Measurements from ENCODE around the gene SHISAL1.

SHISAL1 gene

DNA sequence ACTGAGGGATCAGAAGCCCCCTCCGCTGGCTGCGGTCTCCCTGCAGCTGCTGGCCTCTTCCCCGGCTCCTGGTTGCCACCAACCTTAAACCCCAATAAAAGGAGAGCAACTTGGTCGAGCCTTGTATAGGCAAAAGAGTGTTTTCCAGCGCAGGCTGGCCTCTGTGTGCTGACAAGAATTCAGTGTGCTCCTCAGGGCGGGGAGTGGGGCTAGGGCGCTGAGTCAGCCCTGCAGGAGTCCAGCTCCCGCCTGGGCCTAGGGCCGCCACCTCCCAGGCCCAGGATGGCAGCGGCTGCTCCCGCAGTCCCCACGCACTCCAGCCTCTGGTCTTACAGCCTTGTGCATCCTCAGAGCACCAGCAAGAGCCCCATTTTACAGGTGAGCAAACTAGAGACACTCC, at the start of gene SHISAL1:
SHISAL1 (minus strand) TSS at position 186 of the 400 bp plus-strand sequence. CDS start 12,006 bp downstream, outside the sequence.
- DNase-seq = no peak

DNA sequence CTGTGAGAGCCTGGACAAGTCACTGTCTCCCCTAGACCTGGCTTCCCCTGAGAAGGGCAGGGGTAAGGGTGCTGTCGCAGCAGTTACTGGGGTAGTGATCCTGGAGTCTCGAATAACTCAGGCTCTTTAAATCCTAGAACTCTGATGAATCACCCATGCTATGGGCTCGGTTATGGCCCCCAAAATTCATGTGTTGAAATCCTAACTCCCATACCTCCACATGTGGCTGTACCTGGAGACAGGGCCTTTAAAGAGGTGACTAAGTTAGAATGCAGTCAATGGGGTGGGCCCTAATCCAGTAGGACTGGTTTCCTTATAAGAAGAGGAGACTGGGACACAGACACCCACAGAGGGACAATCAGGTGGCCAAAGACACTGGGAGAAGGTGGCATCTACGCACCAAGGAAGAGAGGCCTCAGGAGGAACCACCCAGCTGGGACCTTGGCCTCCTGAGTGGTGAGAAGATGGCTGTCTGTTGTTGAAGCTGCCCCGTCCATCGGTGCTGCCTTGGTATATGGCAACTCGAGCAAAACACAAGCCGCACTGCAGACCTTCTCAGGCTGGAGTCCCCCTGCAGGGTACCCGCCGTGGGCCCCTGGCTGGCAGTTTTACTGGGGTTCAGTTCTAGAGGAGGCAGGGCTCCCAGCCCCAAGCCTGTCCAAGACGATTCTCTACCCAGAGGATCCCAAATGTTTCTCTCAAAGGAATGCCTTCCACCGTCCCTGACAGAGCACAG, 48.8 kb upstream of the SHISAL1 start:
- DNase-seq = no peak

DNA sequence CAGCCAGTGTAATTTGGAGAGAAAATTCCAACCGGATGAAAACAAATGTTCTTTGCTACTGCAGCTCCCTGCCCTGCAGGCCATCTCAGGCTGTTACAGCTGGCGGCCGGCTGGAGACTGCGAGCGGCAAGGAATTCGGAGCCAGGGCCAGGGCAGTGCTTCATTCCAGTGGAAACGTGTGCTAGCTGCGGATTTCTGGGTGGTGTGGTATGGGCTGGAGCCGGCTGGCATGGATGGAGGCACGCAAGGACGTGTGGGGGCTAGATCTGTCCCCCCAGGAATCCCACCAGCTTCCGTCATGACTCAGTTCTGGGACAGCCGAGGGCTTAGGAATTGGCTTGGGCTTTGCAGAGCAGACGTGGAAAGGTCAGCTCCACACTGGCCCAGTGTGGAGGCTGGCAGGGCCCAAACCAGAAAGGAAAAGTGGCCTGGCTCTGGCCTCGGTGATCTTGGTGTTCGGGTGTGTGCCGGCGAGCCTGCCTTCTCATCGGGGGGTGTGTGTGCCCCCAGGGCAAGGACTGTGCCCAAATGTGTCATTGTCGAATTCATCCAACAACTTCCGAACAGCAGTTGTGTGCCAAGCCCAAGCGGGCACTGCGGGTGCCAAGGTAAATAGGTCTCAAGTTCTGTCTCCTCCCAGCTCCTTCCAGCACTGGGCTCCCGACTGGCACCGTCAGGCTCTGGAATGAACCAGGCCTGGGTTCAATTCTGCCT, 48.1 kb upstream of the SHISAL1 start:
- DNase-seq = no peak

DNA sequence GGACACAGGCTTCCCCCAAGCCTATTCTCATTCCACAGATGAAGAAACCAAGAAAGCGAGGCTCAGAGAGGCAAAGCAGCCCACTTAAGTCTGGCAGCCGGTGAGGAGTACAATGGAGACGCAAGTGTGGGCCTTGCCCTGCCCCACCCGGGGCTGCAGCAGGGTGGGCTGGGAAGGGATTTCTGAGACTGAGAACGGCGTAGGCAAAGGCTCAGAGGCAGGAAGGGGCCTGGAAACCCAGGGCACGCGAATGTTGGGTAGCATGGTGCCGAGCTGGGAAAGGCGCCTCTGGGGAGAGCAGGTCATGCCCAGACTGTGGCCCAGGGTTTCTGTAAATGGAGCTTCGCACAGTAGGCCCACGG, 47.5 kb upstream of the SHISAL1 start:
- DNase-seq = no peak

DNA sequence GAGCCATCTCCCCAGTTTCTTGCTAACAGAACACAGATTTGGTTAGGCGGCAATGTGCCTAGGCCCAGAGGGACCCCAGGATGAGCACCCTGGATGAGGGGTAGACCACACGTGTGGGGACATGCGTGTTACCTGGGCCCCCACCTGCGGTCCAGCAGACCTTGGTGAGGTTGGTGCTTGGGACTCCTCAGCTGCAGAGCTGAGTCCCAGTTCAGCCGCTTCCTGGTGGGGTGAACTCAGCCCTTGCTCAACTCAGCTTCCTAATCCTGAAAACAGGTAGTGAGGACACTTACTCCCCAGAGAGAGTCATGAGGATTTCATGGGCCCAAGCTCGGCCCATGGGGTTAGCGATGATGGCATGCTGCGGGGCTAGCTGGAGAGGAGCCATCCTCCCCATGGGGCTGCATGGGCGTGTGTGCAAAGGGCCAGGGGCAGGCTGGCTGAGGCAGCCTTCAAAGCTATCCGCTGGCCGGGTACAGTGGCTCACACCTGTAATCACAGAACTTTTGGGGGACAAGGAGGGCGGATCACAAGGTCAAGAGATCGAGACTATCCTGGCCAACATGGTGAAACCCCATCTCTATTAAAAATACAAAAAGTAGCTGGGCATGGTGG, 46.9 kb upstream of the SHISAL1 start:
- DNase-seq = peak in 1 of 3 donors; percentile 27

DNA sequence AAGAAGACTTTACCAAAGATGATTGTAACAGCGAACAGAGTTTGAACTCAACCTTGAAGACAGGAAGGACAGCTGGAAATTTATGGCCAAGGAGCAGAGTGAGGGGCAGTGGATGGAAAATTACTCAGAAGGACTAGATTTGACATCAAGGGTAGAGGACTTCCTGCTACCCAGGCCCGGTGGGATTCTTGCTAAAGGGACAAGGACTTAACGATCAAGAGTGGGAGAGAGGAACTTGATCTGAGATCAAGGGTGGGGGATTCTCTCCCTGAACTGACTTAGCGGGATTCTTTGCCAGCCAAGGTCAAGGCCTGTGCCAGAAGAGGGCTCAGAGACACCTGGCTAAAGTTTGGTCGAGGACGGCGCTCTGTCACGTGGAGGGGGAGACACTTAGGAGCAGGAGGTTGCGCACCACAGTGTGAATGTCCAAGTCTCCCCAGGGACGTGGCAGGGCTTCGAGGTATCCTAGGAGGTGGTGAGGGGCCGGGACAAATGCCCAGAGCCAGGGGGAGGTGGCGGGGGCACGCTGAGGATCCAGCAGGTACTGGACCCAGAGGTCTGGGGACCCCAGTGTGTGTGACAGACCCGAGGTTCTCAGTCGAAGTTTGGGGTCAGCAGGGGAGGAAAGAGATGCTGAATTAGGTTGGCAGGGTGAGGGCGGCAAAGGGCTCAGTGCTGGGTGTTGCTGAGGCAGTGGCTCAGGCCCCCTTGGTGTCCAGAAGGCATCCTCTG, 46.1 kb upstream of the SHISAL1 start:
- no peak for DNase-seq

DNA sequence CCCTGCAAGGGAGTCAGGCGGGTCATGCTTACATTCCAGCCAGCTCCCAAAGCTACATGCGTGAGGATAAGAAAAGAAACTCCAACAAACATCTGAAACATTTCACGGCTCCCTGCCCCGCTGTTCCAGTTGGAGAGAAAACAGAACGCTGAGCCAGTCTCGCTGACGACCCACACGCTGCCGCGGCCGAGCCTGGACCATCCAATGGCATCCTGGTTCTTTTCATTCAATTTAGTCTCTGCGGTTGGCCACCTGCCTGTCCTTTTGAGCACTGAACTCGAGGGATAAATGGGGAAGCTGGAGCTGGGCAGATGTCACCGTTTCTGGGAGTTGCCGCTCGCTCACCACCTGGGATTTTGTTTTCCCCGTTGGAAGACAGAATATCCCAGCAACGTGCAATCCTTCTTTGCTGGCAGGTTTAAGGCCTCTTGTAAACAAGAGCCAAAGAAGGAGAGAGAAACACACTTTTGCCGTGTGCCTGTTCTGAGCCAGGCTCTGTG, 45.3 kb upstream of the SHISAL1 start:
- DNase-seq = no peak

DNA sequence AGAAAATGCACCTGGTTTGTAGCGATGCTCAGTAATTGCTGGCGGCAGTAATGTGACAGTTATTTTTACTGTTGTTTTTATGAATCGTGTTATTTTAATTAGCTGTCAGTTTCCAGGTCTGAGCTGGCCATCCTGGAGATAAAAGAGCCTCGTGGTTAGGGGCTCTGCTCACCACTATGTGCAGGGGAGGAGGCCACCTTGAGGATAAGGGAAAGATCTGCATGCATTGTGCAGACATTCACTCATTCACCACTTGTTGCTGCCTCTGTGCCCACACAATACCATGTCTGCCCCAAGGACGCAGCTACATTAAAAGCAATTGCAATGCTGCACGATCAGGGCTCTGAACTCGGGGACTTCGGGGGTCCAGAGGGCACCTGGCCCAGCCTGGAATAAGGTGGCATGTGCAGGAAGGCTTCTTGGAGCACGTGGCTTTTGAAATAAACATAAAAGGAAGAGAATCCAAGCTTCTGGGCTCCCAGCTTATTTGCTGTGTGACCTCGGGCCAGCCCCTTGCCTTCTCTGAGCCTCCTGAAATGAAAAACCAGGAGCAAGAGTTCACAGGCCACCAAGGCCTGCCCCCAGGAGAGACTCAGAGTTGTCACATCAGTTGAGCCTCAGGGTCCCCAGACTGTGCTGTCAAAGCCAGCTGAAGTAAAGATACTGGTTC, 44.7 kb upstream of the SHISAL1 start:
- no peak for DNase-seq

DNA sequence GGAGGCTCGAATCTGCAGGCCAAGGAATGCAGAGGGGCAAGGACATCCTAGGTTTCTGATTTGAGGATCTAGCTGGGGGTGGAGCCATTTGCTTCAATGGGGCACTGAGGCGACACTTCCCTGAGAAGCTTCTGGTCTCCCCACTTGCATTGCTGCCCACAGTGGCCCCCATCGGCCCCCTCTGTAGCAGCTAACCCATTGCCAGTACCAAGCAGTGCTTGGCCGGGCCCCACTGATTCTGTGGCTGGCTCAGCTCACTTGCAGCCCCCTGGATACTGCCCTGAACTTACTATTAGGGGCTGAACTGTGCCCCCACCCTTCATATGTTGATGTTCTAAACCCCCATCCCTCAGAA, 42.9 kb upstream of the SHISAL1 start:
- no peak for DNase-seq

DNA sequence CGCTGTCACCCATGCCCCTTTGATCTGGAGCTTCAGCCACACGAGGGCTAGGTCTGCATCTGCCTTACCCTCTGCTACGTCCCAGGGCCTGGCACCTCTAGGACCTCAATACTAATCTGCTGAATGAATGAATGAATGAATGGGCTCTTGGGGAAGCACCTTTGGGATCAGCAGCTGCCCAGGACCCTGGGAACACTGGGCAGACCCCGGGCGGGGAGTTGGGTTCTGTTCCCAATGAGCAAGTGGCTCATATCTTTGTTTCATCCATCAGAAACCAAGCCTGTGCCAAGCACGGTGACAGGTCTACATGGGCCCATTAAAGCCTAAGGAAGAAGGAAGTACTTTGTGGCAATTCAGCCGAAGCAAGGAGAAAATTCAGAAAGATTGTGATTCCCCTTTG, 41.5 kb upstream of the SHISAL1 start:
- DNase-seq = no peak

DNA sequence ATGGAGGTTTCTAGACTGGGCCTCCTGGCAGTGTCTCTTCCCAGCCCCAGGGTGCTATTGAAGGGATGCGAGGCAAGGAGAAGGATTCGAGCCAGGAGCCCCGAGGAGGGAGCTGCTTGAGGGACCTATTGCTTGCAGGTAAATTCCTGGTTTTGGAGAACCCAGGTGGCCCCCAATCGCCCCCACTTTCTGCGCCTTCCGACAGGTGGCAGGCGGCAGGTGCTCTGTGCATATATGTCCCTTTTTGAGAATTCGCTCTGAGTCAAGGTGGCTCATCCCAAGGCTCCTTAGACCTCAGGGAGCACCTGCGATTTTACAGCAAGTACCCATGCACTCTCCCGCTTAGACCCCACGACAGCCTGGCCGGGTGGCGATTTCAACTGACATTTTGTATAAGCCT, 40.3 kb upstream of the SHISAL1 start:
- no peak for DNase-seq

DNA sequence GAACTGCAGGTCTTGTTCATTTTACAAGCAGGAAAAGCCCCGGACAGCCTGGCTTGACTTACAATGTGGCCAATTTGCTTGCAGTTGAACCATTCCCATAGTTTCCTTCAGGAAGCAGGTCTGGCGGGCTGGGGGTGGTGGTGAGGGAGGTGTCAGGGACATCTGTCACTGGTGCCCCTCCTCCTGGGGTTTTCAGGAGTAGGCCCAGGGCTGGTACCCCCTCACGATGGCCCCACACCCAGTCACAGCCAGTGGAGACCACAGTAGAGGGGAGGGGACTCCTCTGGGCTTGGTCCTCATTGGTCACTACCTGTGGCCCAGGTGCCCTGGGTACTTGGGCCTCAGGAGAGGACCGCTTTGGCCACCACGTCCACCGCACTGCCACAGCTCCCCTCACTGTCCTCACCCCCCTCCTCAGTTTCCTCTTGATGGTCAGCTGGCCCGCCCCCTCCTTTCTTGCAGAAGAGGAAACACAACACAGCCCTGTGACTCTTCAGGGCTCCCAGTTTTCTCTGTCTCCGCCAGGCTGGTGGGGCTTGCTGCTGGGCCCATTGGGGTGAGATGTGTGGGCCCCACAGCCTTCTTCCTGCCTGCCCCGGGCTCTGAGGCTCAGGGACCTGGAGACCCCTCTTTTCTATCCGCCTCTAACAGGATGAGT, 39.8 kb upstream of the SHISAL1 start:
- peak in 2 of 3 donors; percentile 51 to 71 for DNase-seq

DNA sequence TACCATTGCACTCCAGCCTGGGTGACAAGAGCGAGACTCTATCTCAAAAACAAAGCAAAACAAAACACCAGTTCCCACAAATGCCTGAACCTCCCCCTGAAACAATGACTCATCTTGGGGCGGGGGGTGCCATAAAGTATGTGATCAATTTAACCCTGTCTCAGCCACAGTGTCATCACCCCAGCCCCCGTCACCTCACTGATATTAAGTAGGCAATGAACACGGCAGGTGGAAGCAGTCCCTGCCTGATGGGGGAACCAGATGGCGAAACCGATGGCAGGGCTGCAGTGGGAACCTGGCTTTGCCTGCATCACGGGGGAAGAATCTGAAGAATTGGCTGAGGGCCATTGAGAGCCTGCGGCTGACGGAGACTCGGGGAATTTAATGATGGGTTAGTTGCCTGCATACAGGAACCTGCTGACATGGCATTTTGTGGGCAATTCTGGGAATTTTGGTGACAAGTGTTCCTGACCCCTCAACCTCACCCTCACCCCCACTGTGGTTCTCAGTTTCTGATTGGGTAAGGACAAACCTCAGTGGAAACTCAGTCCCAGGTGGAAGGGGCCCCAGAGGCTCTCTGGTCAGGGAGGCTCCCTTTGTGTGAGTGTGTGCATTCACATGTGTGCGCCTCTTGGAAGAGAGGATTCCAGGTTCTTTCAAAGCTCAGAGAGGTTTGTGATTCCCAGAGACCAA, 39.1 kb upstream of the SHISAL1 start:
- DNase-seq = peak; percentile 79 to 83 (median 83)

DNA sequence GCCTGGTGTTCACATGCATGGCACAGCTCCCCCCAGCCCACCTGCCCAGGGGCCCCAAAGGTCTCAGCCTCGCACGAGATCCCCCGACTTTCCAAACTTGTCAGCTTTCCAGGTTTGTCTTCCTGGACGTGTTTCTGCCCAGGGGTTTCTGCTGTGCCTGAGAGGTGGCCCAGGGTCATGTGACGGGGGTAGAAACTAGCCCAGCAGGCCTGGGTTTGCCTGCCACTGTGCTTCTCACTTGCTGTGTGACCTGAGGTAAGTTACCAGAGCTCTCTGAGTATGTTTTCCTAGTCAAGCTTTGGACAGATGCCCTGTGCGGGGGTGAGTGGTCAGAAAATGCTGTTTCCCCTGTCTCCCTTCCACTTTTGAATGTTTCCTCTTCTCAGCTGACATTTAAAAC, 38.3 kb upstream of the SHISAL1 start:
- DNase-seq = no peak

DNA sequence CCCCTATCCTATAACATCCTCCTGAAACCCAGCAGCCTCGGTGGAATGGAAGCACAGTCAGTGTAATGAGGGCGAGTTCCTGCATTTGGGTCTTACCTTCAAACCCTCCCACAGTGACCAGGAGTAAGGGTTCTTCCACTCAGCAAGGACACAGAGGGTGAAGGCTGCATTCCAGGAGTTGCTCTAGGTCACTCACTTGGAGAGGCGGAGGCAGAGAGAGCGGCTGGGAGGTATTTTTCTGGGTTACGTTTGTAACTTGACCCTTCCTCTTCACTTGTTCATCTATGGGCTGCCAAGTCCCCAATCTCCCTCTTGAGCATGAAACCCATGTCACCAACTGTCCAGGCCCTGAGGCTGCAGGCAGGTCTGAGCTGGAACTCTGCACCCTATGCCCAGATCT, 36.8 kb upstream of the SHISAL1 start:
- DNase-seq = no peak

DNA sequence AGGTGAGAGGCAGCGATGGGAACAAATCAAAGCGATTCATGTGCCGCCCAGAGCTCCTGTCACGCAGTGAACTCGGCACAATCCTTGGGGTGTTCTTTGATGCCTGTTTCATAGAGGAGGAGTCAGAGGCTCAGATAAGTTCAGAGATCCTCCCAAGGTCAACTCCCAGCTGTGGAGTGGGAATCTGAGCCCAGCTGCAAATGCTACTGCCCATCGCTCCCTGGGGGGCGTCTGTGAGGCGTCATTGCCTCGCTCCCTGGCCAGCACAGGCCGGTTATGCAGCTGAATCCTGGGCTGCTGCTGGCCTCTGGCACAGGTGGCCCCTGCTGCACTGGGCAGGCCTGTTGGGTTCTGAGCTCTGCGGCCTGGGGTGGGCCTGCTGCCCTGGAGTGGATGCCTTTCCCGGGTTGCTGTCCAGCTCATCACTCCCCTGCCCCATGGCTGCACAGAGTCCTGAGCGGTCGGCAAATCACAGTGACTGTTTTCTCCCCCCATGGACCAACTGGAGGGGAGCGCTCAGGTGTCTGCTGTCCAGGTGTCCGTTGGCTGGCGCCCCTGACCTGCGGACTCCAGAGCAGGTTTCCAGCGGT, 36.3 kb upstream of the SHISAL1 start:
- no peak for DNase-seq

DNA sequence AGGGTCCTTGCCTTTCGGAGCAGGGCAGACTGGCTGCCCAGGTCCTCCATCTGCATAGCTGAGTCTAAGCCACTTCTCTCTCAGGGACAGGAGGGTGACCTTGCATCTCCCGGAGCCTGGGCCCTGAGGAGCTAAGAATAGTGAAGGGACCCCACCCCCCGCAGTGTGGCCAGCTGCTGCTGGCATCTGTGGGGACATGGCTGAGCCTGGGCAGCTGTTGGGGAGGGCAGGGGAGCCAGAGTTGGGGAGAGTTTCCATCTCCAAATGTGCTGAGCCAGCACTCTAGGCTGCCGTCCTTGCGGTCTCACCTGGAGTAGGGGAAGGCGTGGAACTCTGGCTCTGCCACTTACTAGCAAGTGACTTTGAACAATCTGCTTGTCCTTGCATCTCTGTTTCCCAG, 34.8 kb upstream of the SHISAL1 start:
- no peak for DNase-seq

DNA sequence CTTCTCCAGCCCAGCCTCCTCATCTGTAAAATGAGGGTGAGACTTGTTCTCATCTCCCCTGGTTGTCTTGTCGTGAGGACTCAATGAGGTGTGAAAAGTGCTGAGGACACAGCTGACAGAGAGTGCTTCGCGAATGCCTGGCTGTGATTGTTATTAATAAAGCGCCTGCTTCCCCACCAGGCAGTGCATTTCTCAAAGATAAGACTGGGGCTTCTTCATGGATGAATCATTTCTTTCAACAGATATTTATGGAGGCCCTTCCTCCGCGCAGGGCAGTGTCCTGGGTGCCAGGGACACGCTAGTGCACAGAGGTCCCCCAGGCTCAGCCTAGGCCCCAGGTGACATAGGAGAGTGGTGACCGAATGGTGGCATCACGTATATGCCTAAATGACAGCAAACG, 34.3 kb upstream of the SHISAL1 start:
- DNase-seq = no peak

DNA sequence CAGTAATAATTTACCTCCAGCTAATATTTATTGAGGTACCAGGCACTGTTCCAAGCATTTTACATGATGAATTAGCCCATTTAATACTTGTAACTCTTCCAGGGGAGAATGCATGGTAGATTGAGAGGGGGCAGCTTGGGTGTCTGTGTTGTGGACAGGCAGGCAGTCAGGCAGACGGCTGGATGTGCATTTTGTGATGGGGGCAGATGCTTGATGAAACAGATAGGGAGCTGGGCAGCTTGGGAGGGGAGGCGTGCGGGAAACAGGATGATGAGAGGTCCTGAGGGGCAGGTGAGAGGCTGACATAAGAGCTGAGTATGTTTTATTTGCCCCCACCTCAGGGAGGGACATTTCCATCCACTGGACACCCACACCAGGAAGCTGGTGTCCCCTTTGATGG, 33.1 kb upstream of the SHISAL1 start:
- DNase-seq = no peak

DNA sequence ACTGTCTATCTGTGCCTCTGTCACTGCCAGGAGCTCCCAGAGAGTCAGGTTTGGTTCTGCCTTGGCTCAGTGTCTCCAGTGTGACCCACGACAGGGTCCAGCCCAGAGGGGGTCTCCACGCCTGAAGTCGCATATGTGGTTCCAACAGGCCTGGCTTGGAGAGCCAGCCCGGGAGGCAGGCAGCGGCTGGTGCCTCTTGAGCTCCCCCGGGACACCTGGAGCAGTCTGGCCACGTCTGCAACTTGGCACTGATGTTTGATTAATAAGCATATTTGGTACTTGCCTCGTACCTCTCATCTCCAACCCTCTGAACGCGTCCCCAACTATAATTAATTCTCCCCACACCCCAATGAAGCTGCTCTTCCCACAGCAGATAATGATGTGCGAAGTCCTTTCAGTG, 31.7 kb upstream of the SHISAL1 start:
- DNase-seq = no peak

DNA sequence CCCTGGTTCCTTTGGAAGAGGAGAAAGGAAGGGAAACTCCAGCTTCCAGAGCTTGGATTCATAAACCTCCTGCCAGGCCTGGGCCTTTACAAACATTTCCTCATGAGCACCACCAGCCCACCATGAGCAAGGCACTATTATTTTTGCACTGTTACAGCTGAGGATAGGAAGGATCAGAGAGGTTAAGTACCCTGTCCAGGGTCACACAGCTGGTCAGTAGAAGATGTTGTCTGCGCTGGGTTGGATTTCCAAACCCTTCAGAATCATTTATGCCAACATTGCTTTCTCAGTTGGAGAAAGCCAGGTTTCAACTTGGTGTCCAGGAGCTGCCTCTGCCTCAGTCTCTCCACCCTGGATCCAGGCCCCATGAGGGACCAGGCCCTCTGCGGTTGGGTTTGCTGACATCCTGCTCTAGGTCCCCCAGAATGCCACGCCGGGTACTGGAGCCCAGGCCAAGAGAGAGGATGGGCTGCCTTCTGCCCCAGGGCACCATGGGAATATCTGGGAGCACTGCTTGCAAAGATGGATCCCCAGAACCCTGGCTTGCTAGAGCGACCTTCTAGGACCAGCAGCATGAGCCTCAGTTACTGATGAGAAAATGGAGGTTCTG, 29.7 kb upstream of the SHISAL1 start:
- no peak for DNase-seq
